ENCODE results near the gene EBLN1.

GRCh38 chr10:22159979-22160378 is 57.8 kb downstream of the EBLN1 start:
- TF ChIP-seq, protein P1, sequence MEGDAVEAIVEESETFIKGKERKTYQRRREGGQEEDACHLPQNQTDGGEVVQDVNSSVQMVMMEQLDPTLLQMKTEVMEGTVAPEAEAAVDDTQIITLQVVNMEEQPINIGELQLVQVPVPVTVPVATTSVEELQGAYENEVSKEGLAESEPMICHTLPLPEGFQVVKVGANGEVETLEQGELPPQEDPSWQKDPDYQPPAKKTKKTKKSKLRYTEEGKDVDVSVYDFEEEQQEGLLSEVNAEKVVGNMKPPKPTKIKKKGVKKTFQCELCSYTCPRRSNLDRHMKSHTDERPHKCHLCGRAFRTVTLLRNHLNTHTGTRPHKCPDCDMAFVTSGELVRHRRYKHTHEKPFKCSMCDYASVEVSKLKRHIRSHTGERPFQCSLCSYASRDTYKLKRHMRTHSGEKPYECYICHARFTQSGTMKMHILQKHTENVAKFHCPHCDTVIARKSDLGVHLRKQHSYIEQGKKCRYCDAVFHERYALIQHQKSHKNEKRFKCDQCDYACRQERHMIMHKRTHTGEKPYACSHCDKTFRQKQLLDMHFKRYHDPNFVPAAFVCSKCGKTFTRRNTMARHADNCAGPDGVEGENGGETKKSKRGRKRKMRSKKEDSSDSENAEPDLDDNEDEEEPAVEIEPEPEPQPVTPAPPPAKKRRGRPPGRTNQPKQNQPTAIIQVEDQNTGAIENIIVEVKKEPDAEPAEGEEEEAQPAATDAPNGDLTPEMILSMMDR (IDR thresholded peaks at IDR 0.05), result no peak
- TF ChIP-seq EP300 (IDR thresholded peaks at IDR 0.05), result no peak

All from suprapubic skin (tissue), 3 donors.